ENCODE data around the gene ENTPD3. TPM values are rescaled to one million over a fixed set of nuclear protein-coding genes. Genes with fewer than 3 reads are reported as not detected.

ENTPD3 gene
- total and polyA plus RNA-seq, 2 of the 13 experiments (the other 11 are each of a cell fraction or from before 2014, with no cell fraction given) = 0.07 TPM; not detected in 1

DNA sequence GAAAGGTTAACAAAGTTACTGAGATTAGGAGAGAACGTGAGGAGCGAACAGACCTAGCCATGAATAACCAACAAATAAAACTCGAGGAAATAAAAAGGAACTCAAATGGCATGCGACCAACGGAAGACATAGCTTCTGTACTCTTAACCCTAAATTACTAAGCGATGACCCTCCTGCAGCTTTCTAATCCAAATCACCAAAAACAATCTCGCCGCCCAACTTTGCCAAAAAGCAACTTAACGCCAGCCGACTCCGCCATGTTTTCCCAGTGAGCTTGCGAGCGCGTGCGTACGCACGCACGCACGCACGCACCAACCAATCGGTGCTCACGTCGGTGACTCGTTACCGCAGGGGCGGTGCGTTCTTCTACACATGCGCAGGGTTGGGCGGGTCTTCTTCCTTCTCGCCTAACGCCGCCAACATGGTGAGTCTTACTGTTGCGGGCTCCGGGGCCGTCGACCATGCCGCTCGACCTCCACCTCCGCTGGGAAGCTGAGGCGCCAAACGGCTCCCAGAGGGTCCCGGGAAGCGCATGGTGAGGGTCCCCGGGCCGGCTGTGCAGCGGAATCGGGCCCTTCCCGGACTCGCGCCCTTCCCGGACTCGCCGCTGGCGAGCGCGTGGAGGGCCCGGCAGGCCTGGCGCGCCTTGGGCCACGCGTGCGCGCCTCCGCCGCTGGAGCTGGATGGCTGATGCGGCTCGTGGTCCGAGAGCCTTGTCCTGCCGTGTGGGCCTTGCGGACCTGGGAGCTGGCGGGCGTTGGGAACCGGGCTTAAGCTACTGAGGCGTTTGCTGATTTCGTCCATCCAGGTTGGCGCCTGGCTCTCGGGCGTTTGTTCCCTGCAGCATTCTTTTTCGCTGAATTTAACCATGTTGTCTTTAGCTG lies 70.2 kb downstream of the ENTPD3 start, which contains the start of gene RPL14 (continued):
- TF ChIP-seq ZNF143 (CRISPR knock-in tag; IDR thresholded peaks at IDR 0.05) (peak; percentile 87), ZNF335 (CRISPR knock-in tag; IDR thresholded peaks at IDR 0.05) (peak; percentile 73; the same call in 1 of the 2 replicates), SMAD1 (CRISPR knock-in tag; IDR thresholded peaks at IDR 0.05; ENCODE audit: borderline replicate concordance, low read depth) (peak; percentile 83; the same call in 1 of the 2 replicates), ZNF589 (CRISPR knock-in tag; conservative IDR thresholded peaks at IDR 0.05) (peak; percentile 89; the same call in 1 of the 2 replicates), ZNF747 (CRISPR knock-in tag; IDR thresholded peaks at IDR 0.05; ENCODE audit: borderline replicate concordance) (no peak), NFRKB (IDR thresholded peaks at IDR 0.05) (no peak), RNF2 (conservative IDR thresholded peaks at IDR 0.05; ENCODE audit: low read depth) (peak; percentile 74), ZSCAN9 (CRISPR knock-in tag; IDR thresholded peaks at IDR 0.05; ENCODE audit: borderline replicate concordance) (no peak), FOXM1 (CRISPR knock-in tag; IDR thresholded peaks at IDR 0.05) (0 out of 2 replicates have a peak, but pooled peaks have one; percentile 33), ATRX (CRISPR knock-in tag; IDR thresholded peaks at IDR 0.05; ENCODE audit: borderline replicate concordance) (no peak), ATAD3A (CRISPR knock-in tag; IDR thresholded peaks at IDR 0.05) (0 out of 2 replicates have a peak, but pooled peaks have one; percentile 86), ZNF546 (CRISPR knock-in tag; conservative IDR thresholded peaks at IDR 0.05) (peak; percentile 70; the same call in 1 of the 2 replicates)
- TF ChIP-seq, protein P1, sequence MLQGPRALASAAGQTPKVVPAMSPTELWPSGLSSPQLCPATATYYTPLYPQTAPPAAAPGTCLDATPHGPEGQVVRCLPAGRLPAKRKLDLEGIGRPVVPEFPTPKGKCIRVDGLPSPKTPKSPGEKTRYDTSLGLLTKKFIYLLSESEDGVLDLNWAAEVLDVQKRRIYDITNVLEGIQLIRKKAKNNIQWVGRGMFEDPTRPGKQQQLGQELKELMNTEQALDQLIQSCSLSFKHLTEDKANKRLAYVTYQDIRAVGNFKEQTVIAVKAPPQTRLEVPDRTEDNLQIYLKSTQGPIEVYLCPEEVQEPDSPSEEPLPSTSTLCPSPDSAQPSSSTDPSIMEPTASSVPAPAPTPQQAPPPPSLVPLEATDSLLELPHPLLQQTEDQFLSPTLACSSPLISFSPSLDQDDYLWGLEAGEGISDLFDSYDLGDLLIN (CRISPR knock-in tag; IDR thresholded peaks at IDR 0.05; ENCODE audit: borderline replicate concordance) = no peak
- TF ChIP-seq, protein P2, sequence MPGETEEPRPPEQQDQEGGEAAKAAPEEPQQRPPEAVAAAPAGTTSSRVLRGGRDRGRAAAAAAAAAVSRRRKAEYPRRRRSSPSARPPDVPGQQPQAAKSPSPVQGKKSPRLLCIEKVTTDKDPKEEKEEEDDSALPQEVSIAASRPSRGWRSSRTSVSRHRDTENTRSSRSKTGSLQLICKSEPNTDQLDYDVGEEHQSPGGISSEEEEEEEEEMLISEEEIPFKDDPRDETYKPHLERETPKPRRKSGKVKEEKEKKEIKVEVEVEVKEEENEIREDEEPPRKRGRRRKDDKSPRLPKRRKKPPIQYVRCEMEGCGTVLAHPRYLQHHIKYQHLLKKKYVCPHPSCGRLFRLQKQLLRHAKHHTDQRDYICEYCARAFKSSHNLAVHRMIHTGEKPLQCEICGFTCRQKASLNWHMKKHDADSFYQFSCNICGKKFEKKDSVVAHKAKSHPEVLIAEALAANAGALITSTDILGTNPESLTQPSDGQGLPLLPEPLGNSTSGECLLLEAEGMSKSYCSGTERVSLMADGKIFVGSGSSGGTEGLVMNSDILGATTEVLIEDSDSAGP (CRISPR knock-in tag; IDR thresholded peaks at IDR 0.05; ENCODE audit: borderline replicate concordance) = peak; percentile 89
- TF ChIP-seq, protein P3, sequence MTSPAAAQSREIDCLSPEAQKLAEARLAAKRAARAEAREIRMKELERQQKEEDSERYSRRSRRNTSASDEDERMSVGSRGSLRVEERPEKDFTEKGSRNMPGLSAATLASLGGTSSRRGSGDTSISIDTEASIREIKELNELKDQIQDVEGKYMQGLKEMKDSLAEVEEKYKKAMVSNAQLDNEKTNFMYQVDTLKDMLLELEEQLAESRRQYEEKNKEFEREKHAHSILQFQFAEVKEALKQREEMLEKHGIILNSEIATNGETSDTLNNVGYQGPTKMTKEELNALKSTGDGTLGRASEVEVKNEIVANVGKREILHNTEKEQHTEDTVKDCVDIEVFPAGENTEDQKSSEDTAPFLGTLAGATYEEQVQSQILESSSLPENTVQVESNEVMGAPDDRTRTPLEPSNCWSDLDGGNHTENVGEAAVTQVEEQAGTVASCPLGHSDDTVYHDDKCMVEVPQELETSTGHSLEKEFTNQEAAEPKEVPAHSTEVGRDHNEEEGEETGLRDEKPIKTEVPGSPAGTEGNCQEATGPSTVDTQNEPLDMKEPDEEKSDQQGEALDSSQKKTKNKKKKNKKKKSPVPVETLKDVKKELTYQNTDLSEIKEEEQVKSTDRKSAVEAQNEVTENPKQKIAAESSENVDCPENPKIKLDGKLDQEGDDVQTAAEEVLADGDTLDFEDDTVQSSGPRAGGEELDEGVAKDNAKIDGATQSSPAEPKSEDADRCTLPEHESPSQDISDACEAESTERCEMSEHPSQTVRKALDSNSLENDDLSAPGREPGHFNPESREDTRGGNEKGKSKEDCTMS (CRISPR knock-in tag; conservative IDR thresholded peaks at IDR 0.05) = no peak
- TF ChIP-seq, protein P4, sequence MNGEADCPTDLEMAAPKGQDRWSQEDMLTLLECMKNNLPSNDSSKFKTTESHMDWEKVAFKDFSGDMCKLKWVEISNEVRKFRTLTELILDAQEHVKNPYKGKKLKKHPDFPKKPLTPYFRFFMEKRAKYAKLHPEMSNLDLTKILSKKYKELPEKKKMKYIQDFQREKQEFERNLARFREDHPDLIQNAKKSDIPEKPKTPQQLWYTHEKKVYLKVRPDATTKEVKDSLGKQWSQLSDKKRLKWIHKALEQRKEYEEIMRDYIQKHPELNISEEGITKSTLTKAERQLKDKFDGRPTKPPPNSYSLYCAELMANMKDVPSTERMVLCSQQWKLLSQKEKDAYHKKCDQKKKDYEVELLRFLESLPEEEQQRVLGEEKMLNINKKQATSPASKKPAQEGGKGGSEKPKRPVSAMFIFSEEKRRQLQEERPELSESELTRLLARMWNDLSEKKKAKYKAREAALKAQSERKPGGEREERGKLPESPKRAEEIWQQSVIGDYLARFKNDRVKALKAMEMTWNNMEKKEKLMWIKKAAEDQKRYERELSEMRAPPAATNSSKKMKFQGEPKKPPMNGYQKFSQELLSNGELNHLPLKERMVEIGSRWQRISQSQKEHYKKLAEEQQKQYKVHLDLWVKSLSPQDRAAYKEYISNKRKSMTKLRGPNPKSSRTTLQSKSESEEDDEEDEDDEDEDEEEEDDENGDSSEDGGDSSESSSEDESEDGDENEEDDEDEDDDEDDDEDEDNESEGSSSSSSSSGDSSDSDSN (CRISPR knock-in tag; IDR thresholded peaks at IDR 0.05) = peak; percentile 69; the same call in 1 of the 2 replicates
- TF ChIP-seq, protein P5, sequence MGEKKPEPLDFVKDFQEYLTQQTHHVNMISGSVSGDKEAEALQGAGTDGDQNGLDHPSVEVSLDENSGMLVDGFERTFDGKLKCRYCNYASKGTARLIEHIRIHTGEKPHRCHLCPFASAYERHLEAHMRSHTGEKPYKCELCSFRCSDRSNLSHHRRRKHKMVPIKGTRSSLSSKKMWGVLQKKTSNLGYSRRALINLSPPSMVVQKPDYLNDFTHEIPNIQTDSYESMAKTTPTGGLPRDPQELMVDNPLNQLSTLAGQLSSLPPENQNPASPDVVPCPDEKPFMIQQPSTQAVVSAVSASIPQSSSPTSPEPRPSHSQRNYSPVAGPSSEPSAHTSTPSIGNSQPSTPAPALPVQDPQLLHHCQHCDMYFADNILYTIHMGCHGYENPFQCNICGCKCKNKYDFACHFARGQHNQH (CRISPR knock-in tag; IDR thresholded peaks at IDR 0.05) = peak; percentile 54; the same call in 1 of the 2 replicates
